ENCODE results near the gene BUD23.

DNA sequence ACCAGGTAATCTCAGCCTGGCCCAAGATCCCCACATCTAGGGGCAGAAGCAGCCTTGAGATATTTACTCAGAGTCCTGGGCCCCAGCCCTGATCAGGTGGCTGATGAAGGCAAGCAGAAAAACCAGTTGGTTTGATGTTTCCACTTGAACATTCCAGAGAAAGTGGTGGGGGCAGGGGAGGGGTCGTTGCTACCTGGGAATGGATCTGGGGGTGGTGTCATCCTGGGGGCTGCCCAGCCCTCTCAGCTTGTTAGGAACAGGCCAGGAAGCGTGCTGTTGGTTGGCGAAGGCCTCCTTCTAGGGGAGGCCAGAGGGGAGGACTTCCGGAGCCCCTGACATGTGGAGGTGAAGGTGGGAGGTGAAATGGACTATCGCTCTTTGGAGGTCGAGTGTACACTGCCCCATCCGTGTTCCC is 58.9 kb downstream of the BUD23 start:
- TF ChIP-seq, protein P1, sequence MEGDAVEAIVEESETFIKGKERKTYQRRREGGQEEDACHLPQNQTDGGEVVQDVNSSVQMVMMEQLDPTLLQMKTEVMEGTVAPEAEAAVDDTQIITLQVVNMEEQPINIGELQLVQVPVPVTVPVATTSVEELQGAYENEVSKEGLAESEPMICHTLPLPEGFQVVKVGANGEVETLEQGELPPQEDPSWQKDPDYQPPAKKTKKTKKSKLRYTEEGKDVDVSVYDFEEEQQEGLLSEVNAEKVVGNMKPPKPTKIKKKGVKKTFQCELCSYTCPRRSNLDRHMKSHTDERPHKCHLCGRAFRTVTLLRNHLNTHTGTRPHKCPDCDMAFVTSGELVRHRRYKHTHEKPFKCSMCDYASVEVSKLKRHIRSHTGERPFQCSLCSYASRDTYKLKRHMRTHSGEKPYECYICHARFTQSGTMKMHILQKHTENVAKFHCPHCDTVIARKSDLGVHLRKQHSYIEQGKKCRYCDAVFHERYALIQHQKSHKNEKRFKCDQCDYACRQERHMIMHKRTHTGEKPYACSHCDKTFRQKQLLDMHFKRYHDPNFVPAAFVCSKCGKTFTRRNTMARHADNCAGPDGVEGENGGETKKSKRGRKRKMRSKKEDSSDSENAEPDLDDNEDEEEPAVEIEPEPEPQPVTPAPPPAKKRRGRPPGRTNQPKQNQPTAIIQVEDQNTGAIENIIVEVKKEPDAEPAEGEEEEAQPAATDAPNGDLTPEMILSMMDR (IDR thresholded peaks at IDR 0.05), result no peak
- no peak for TF ChIP-seq POLR2A (IDR thresholded peaks at IDR 0.05)
- TF ChIP-seq EP300 (IDR thresholded peaks at IDR 0.05), result no peak

All from stomach (tissue), 4 donors.